GM18907 (cell line): ENCODE measurements around the gene ZGPAT.

Experiments
- ATAC-seq: cut with Tn5 transposase; IDR thresholded peaks from one replicate; pipeline ENCODE4 v1.9.1; 2021; ENCODE audit warnings: mild to moderate bottlenecking, moderate library complexity; ENCODE audit not compliant: unreplicated experiment

ZGPAT gene

GRCh38 chr20:63778034-63778752 is 70.4 kb downstream of the ZGPAT start:
- no peak for ATAC-seq

- ATAC-seq: no peak
These were observed 71.0 kb downstream of the ZGPAT start for GRCh38 chr20:63778857-63779256.

- no peak for ATAC-seq
These were observed 73.3 kb downstream of the ZGPAT start for GRCh38 chr20:63781181-63781580.

GRCh38 chr20:63782051-63782471 is 74.2 kb downstream of the ZGPAT start:
- no peak for ATAC-seq

GRCh38 chr20:63782521-63782971 is 74.7 kb downstream of the ZGPAT start:
- ATAC-seq: no peak

- no peak for ATAC-seq
These were observed 76.1 kb downstream of the ZGPAT start for GRCh38 chr20:63783970-63784369.

- no peak for ATAC-seq
These were observed 77.9 kb downstream of the ZGPAT start for GRCh38 chr20:63785691-63786131.
